Subcutaneous abdominal adipose tissue (tissue), 5 donors: ENCODE measurements around the gene SERPINE1.
"Not testable (repeated sequence)": the region's sequence is repeated elsewhere in the genome, so short reads cannot be mapped to it uniquely, and the experiment has no call there.

ENCODE experiments used
- H3K27ac ChIP-seq: one replicate; pipeline ENCODE4 v1.7.0; 2013; ENCODE audit warnings: low read depth, mild to moderate bottlenecking, inconsistent platforms, low read length, moderate library complexity
- H3K27me3 ChIP-seq, 5 donors: one replicate each; pipeline ENCODE4 v1.7.0; 2013; ENCODE audit warnings: low read length in 5 of 5, inconsistent platforms in 1 of 5; ENCODE audit not compliant: control insufficient read depth in 5 of 5, insufficient read depth in 4 of 5
- H3K36me3 ChIP-seq, 5 donors: one replicate each; pipeline ENCODE4 v1.7.0; 2013; ENCODE audit warnings: low read length in 5 of 5; ENCODE audit not compliant: control insufficient read depth in 5 of 5, insufficient read depth in 5 of 5
- H3K4me1 ChIP-seq, 5 donors: one replicate each; pipeline ENCODE4 v1.7.0; 2013; ENCODE audit warnings: low read length in 5 of 5, mild to moderate bottlenecking in 3 of 5, moderate library complexity in 1 of 5; ENCODE audit not compliant: control insufficient read depth in 5 of 5, insufficient read depth in 5 of 5
- H3K4me3 ChIP-seq, 5 donors: one replicate each; pipeline ENCODE4 v1.7.0; 2013; ENCODE audit warnings: low read length in 5 of 5, low read depth in 1 of 5
- H3K9ac ChIP-seq, 5 donors: one replicate each; pipeline ENCODE4 v1.7.0; 2013; ENCODE audit warnings: low read length in 5 of 5, mild to moderate bottlenecking in 4 of 5, moderate library complexity in 3 of 5
- H3K9me3 ChIP-seq, 5 donors: one replicate each; pipeline ENCODE4 v1.7.0; 2013; ENCODE audit warnings: low read length in 5 of 5; ENCODE audit not compliant: control insufficient read depth in 5 of 5
- donor health status: healthy.
- donor health status: healthy.
- donor health status: healthy.
- donor health status: healthy.
- donor health status: healthy.

Gene SERPINE1

GRCh38 chr7:101132626-101133600 is 6.0 kb downstream of the SERPINE1 start:
- Histone ChIP-seq H3K27me3 (peaks cover 0 to 11% (median 0%) of the 10 kb centered on the region in 5 donors), H3K4me1 (peaks cover 0 to 10% (median 7%) of the 10 kb centered on the region in 5 donors)
- not testable (repeated sequence) for H3K9ac ChIP-seq, H3K27ac ChIP-seq, H3K36me3 ChIP-seq, H3K4me3 ChIP-seq, H3K9me3 ChIP-seq

GRCh38 chr7:101133621-101134398 is 6.9 kb downstream of the SERPINE1 start:
- Histone ChIP-seq H3K4me3 (no peak overlapping the region), H3K27ac (no peak overlapping the region), H3K9ac (no peak overlapping the region), H3K36me3 (peaks cover 0 to 7% (median 3%) of the 10 kb centered on the region in 5 donors), H3K27me3 (peaks cover 0 to 11% (median 0%) of the 10 kb centered on the region in 5 donors), H3K4me1 (peaks cover 0 to 10% (median 7%) of the 10 kb centered on the region in 5 donors), H3K9me3 (no peaks in the 10 kb centered on the region)

GRCh38 chr7:101134399-101134980 is 7.6 kb downstream of the SERPINE1 start:
- Histone ChIP-seq H3K4me3 (no peak overlapping the region), H3K36me3 (peaks cover 0 to 7% (median 3%) of the 10 kb centered on the region in 5 donors), H3K27ac (no peak overlapping the region), H3K9me3 (no peaks in the 10 kb centered on the region), H3K27me3 (peaks cover 0 to 11% (median 0%) of the 10 kb centered on the region in 5 donors), H3K4me1 (peaks cover 0 to 10% (median 7%) of the 10 kb centered on the region in 5 donors), H3K9ac (no peak overlapping the region)

- Histone ChIP-seq H3K27ac (peak overlapping the region; percentile 57), H3K36me3 (peaks cover 0 to 5% (median 0%) of the 10 kb centered on the region in 5 donors), H3K9ac (peak overlapping the region in 3 of 5 donors; percentile 14 to 39 (median 16)), H3K4me3 (peak overlapping the region in 2 of 5 donors; percentile 20 to 22), H3K4me1 (peaks cover 0 to 10% (median 7%) of the 10 kb centered on the region in 5 donors), H3K27me3 (peaks cover 0 to 3% (median 0%) of the 10 kb centered on the region in 5 donors), H3K9me3 (no peaks in the 10 kb centered on the region)
Observed at GRCh38 chr7:101137651-101138212, 10.8 kb downstream of the SERPINE1 start.

GRCh38 chr7:101138213-101138870 is 11.4 kb downstream of the SERPINE1 start:
- Histone ChIP-seq H3K36me3 (peaks cover 0 to 3% (median 0%) of the 10 kb centered on the region in 5 donors), H3K27me3 (peaks cover 0 to 7% (median 0%) of the 10 kb centered on the region in 5 donors), H3K9ac (peak overlapping the region in 2 of 5 donors; percentile 14 to 39), H3K4me3 (peak overlapping the region in 3 of 5 donors; percentile 20 to 22 (median 22)), H3K27ac (peak overlapping the region; percentile 57), H3K4me1 (peaks cover 0 to 10% (median 7%) of the 10 kb centered on the region in 5 donors), H3K9me3 (no peaks in the 10 kb centered on the region)

- Histone ChIP-seq H3K9ac (peak overlapping the region in 1 of 5 donors; percentile 20), H3K36me3 (no peaks in the 10 kb centered on the region), H3K4me1 (peaks cover 0 to 10% (median 7%) of the 10 kb centered on the region in 5 donors), H3K27ac (no peak overlapping the region), H3K27me3 (peaks cover 0 to 3% (median 0%) of the 10 kb centered on the region in 5 donors), H3K4me3 (no peak overlapping the region), H3K9me3 (no peaks in the 10 kb centered on the region)
Observed at GRCh38 chr7:101140339-101140699, 13.4 kb downstream of the SERPINE1 start.

GRCh38 chr7:101140746-101141382 is 14.0 kb downstream of the SERPINE1 start:
- H3K9me3 ChIP-seq, result no peaks in the 10 kb centered on the region
- H3K36me3 ChIP-seq, result no peaks in the 10 kb centered on the region
- H3K4me1 ChIP-seq, result peaks cover 0 to 10% (median 7%) of the 10 kb centered on the region in 5 donors
- peaks cover 0 to 5% (median under 1%) of the 10 kb centered on the region in 5 donors for H3K27me3 ChIP-seq
- no peak overlapping the region for H3K4me3 ChIP-seq
- no peak overlapping the region for H3K27ac ChIP-seq
- peak overlapping the region in 1 of 5 donors; percentile 20 for H3K9ac ChIP-seq

- Histone ChIP-seq H3K4me1 (peaks cover 0 to 18% (median 11%) of the 10 kb centered on the region in 5 donors), H3K36me3 (peaks cover 0 to 7% (median 3%) of the 10 kb centered on the region in 5 donors), H3K4me3 (no peak overlapping the region), H3K9me3 (no peaks in the 10 kb centered on the region), H3K27me3 (no peaks in the 10 kb centered on the region), H3K27ac (no peak overlapping the region), H3K9ac (no peak overlapping the region)
Observed at GRCh38 chr7:101151908-101152651, 25.2 kb downstream of the SERPINE1 start.
